ENCODE data around the gene TMEM201. TPM values are rescaled to one million over a fixed set of nuclear protein-coding genes. Genes with fewer than 3 reads are reported as not detected.
"Not testable (repeated sequence)": the region's sequence is repeated elsewhere in the genome, so short reads cannot be mapped to it uniquely, and the experiment has no call there.

The TMEM201 gene
- total RNA-seq, 4 donors from 2014 or later, result 3.3 to 9.9 (median 8.7) TPM

- no peaks in the 10 kb centered on the region for H3K4me1 ChIP-seq
- TF ChIP-seq CTCF (IDR thresholded peaks at IDR 0.05), result no peak
- no peak for TF ChIP-seq POLR2A (IDR thresholded peaks at IDR 0.05)
- no peaks in the 10 kb centered on the region for H3K27me3 ChIP-seq
- DNase-seq, result no peak
- no peaks in the 10 kb centered on the region for H3K36me3 ChIP-seq
- H3K27ac ChIP-seq, result no peak overlapping the region
- H3K4me3 ChIP-seq, result no peak overlapping the region
- H3K9me3 ChIP-seq, result no peaks in the 10 kb centered on the region
Observed at GRCh38 chr1:9618909-9619679, 30.4 kb downstream of the TMEM201 start.

- no peaks in the 10 kb centered on the region for H3K27me3 ChIP-seq
Observed at GRCh38 chr1:9621032-9621431, 32.3 kb downstream of the TMEM201 start.

GRCh38 chr1:9624081-9624480 lies 35.4 kb downstream of the TMEM201 start:
- Histone ChIP-seq H3K27me3 (no peaks in the 10 kb centered on the region), H3K27ac (no peak overlapping the region), H3K9me3 (no peaks in the 10 kb centered on the region), H3K4me3 (no peak overlapping the region), H3K36me3 (no peaks in the 10 kb centered on the region), H3K4me1 (peaks cover 0 to 22% (median 11%) of the 10 kb centered on the region in 4 donors)
- no peak for TF ChIP-seq CTCF (IDR thresholded peaks at IDR 0.05)
- TF ChIP-seq POLR2A (IDR thresholded peaks at IDR 0.05), result no peak
- no peak for DNase-seq

More at GRCh38 chr1:9621032-9621431, 32.3 kb downstream of the TMEM201 start:
- H3K4me3 ChIP-seq, result no peak overlapping the region
- peaks cover 0 to 5% (median 2%) of the 10 kb centered on the region in 4 donors for H3K4me1 ChIP-seq
- H3K27ac ChIP-seq, result no peak overlapping the region
- DNase-seq, result no peak
- TF ChIP-seq CTCF (IDR thresholded peaks at IDR 0.05), result no peak
- TF ChIP-seq POLR2A (IDR thresholded peaks at IDR 0.05), result no peak
- H3K9me3 ChIP-seq, result no peaks in the 10 kb centered on the region
- no peaks in the 10 kb centered on the region for H3K36me3 ChIP-seq

GRCh38 chr1:9625030-9625429 lies 36.3 kb downstream of the TMEM201 start:
- H3K4me3 ChIP-seq, H3K27me3 ChIP-seq, H3K27ac ChIP-seq, DNase-seq, H3K9me3 ChIP-seq, H3K36me3 ChIP-seq: not testable (repeated sequence)
- H3K4me1 ChIP-seq, result peaks cover 0 to 22% (median 11%) of the 10 kb centered on the region in 4 donors

- Histone ChIP-seq H3K9me3 (no peaks in the 10 kb centered on the region), H3K27me3 (no peaks in the 10 kb centered on the region), H3K4me1 (peaks cover 0 to 22% (median 13%) of the 10 kb centered on the region in 4 donors), H3K27ac (peak overlapping the region in 1 of 4 donors; percentile 91), H3K4me3 (peak overlapping the region in 3 of 4 donors; percentile 33 to 34 (median 34)), H3K36me3 (no peaks in the 10 kb centered on the region)
- DNase-seq, result peak in 2 of 3 donors; percentile 63 to 65
- TF ChIP-seq POLR2A (IDR thresholded peaks at IDR 0.05), result no peak
Observed at GRCh38 chr1:9626201-9626608, 37.5 kb downstream of the TMEM201 start.

- TF ChIP-seq POLR2A (IDR thresholded peaks at IDR 0.05) (no peak), CTCF (IDR thresholded peaks at IDR 0.05) (no peak)
- Histone ChIP-seq H3K9me3 (no peaks in the 10 kb centered on the region), H3K4me1 (peaks cover 0 to 22% (median 13%) of the 10 kb centered on the region in 4 donors), H3K27ac (peak overlapping the region; percentile 51 to 91 (median 78)), H3K27me3 (no peaks in the 10 kb centered on the region), H3K4me3 (peak overlapping the region; percentile 13 to 50 (median 38)), H3K36me3 (no peaks in the 10 kb centered on the region)
- DNase-seq, result peak in 2 of 3 donors; percentile 74 to 82
Observed at GRCh38 chr1:9628541-9629444, 40.1 kb downstream of the TMEM201 start.

All from Peyer's patch (tissue), 4 donors.